NCI-H226 (cell line): ENCODE data around the gene COL17A1.

Experiments
- DNase-seq: peaks from one replicate; pipeline ENCODE4 v3.0.0-alpha.2; 2015

The COL17A1 gene

GRCh38 chr10:104085801-104086400, at the start of gene COL17A1:
TSS of gene COL17A1 (minus strand) at chr10:104085880. CDS start at chr10:104080673, 5,207 bp downstream.
- no peak for DNase-seq

GRCh38 chr10:104130041-104130440, 44.4 kb upstream of the COL17A1 start:
- DNase-seq, result no peak

- peak; percentile 17 for DNase-seq
Measured at GRCh38 chr10:104128214-104128613, 42.5 kb upstream of the COL17A1 start.

GRCh38 chr10:104127411-104127810, 41.7 kb upstream of the COL17A1 start:
- DNase-seq, result peak; percentile 38

- no peak for DNase-seq
Measured at GRCh38 chr10:104123397-104123796, 37.7 kb upstream of the COL17A1 start.

- no peak for DNase-seq
Measured at GRCh38 chr10:104122225-104123107, 36.8 kb upstream of the COL17A1 start.

- peak; percentile 97 for DNase-seq
Measured at GRCh38 chr10:104121485-104122224, 36.0 kb upstream of the COL17A1 start, which contains the start of gene SFR1. TSS of gene SFR1 (plus strand) at chr10:104122171. CDS start at chr10:104122184, 13 bp downstream.

- peak; percentile 98 for DNase-seq
Measured at GRCh38 chr10:104120903-104121484, 35.3 kb upstream of the COL17A1 start.

- DNase-seq, result no peak
Measured at GRCh38 chr10:104120512-104120902, 34.8 kb upstream of the COL17A1 start.

GRCh38 chr10:104119996-104120395, 34.3 kb upstream of the COL17A1 start:
- peak; percentile 41 for DNase-seq

GRCh38 chr10:104117839-104118323, 32.2 kb upstream of the COL17A1 start:
- DNase-seq, result peak; percentile 86

GRCh38 chr10:104113376-104113956, 27.8 kb upstream of the COL17A1 start:
- no peak for DNase-seq

GRCh38 chr10:104109908-104110662, 24.4 kb upstream of the COL17A1 start:
- peak; percentile 96 for DNase-seq

GRCh38 chr10:104104926-104105325, 19.2 kb upstream of the COL17A1 start:
- DNase-seq, result no peak

- no peak for DNase-seq
Measured at GRCh38 chr10:104104418-104104817, 18.7 kb upstream of the COL17A1 start.

- DNase-seq, result no peak
Measured at GRCh38 chr10:104103956-104104355, 18.3 kb upstream of the COL17A1 start.

- DNase-seq, result no peak
Measured at GRCh38 chr10:104101902-104102301, 16.2 kb upstream of the COL17A1 start.

GRCh38 chr10:104100795-104101194, 15.1 kb upstream of the COL17A1 start:
- DNase-seq, result no peak

GRCh38 chr10:104099941-104100340, 14.3 kb upstream of the COL17A1 start:
- peak; percentile 23 for DNase-seq

GRCh38 chr10:104099269-104099668, 13.6 kb upstream of the COL17A1 start:
- DNase-seq, result peak; percentile 29

- no peak for DNase-seq
Measured at GRCh38 chr10:104098358-104098925, 12.8 kb upstream of the COL17A1 start.
